Skeletal muscle satellite cell (primary cell): Measurements from ENCODE around the gene VMAC.

ENCODE experiments used
- H3K27me3 ChIP-seq: 2 replicates; pipeline ENCODE4 v1.7.0; 2013; ENCODE audit warnings: low read length; ENCODE audit not compliant: control insufficient read depth, insufficient read depth
- H3K36me3 ChIP-seq: 2 replicates; pipeline ENCODE4 v1.7.0; 2013; ENCODE audit warnings: mild to moderate bottlenecking, control low read depth, low read length; ENCODE audit not compliant: insufficient read depth
- H3K4me1 ChIP-seq: 2 replicates; pipeline ENCODE4 v1.7.0; 2013; ENCODE audit warnings: low read length; ENCODE audit not compliant: control insufficient read depth, insufficient read depth
- H3K4me2 ChIP-seq: 2 replicates; pipeline ENCODE4 v1.7.0; 2013; ENCODE audit warnings: mild to moderate bottlenecking, low read length
- H3K4me3 ChIP-seq: 2 replicates; pipeline ENCODE4 v1.7.0; 2013; ENCODE audit warnings: low read length
- H3K9ac ChIP-seq: 2 replicates; pipeline ENCODE4 v1.7.0; 2013; ENCODE audit warnings: mild to moderate bottlenecking, low read depth, low read length, moderate library complexity
- H3K9me3 ChIP-seq: replicated peaks from 2 replicates; pipeline ENCODE4 v1.7.0; 2013; ENCODE audit warnings: mild to moderate bottlenecking, control low read depth, low read length

Gene VMAC

DNA sequence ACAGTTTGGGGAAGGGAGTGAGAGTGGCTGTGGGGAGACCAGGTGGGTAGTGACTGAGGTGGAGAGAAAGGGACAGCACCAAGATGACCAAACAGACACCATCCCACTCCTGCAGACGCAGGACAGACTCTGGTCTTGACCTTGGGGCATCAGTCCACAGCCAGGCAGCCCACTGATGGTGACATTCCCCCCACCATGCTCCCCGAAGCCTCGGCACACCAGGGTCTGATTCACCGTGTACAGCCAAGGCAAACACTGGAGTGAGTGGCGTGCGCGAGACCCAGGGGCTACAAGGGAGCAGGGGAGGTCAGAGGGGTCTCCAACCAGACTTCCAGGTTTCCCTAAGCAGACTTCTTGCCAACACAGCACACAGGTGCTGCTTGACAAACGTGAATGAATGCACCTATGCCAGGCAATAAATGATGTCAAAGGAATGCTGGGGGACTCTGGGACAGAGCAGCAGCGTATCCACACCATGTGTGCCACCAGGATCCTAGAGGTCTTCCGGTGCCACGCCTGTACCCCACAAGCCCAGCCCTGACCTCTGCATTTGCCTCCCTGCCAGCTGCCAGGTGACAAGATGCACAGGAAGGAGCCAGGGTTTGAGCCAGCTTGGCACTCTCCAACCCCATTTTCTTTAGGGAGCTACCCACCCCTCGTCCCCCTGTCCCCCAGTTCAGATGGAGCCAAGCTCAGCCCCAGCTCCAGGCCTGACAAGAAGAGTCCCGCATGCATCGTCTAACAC, 54.8 kb downstream of the VMAC start:
- H3K4me1 ChIP-seq = peaks cover 39% of the 10 kb centered on the region
- no peaks in the 10 kb centered on the region for H3K27me3 ChIP-seq
- no peak overlapping the region for H3K4me2 ChIP-seq
- H3K36me3 ChIP-seq = no peaks in the 10 kb centered on the region
- no peak overlapping the region for H3K9ac ChIP-seq
- no peak overlapping the region for H3K4me3 ChIP-seq
- no peaks in the 10 kb centered on the region for H3K9me3 ChIP-seq
